Activated T-helper 1 cell treated with anti-CD3 and anti-CD28 coated beads, Interleukin-12 subunit alpha, Interleukin-12 subunit beta, Interleukin-2, Interleukin-4 antibody, amounts not matched to agents 30 ng/mL and 10 ng/mL and 1 ng/mL, durations not matched to agents 14 hours and 24 hours and 36 hours (primary cell): ENCODE measurements around the gene ZNF655. TPM values are rescaled to one million over a fixed set of nuclear protein-coding genes. Genes with fewer than 3 reads are reported as not detected.
"Not testable (repeated sequence)": the region's sequence is repeated elsewhere in the genome, so short reads cannot be mapped to it uniquely, and the experiment has no call there.

Source experiments
- DNase-seq: peaks from one replicate; pipeline ENCODE4 v3.0.0; 2021; ENCODE audit warnings: low spot score
- H3K27ac Mint-ChIP-seq: one replicate; pipeline ENCODE4 v1.8.0; 2021; ENCODE audit warnings: mild to moderate bottlenecking, mixed read lengths
- H3K27me3 Mint-ChIP-seq: one replicate; pipeline ENCODE4 v1.8.0; 2022; ENCODE audit warnings: mild to moderate bottlenecking, moderate library complexity, mixed read lengths; ENCODE audit not compliant: insufficient read depth
- H3K36me3 Mint-ChIP-seq: one replicate; pipeline ENCODE4 v1.8.0; 2021; ENCODE audit warnings: low read depth, mixed read lengths
- H3K4me1 Mint-ChIP-seq: one replicate; pipeline ENCODE4 v1.8.0; 2021; ENCODE audit warnings: low read depth, mixed read lengths
- H3K4me3 Mint-ChIP-seq: one replicate; pipeline ENCODE4 v1.8.0; 2021; ENCODE audit warnings: mild to moderate bottlenecking, moderate library complexity, mixed read lengths
- H3K9me3 Mint-ChIP-seq: one replicate; pipeline ENCODE4 v1.8.0; 2021; ENCODE audit warnings: mixed read lengths
- intact Hi-C: fragments of 100-400 bp; cut with micrococcal nuclease; formaldehyde crosslinking; loops from one replicate; pipeline ENCODE4 v1.15.1; 2024
- total RNA-seq: library from RNA; stranded (reverse); gene quantifications from 2 replicates; pipeline ENCODE4 v1.2.3, GENCODE V29; 2022

The ZNF655 gene
- total RNA-seq, 1 donor from 2014 or later = 77.9 TPM

- peaks cover 21% of the 10 kb centered on the region for H3K4me1 Mint-ChIP-seq
- H3K27me3 Mint-ChIP-seq, DNase-seq, intact Hi-C loops, H3K27ac Mint-ChIP-seq: not testable (repeated sequence)
- H3K4me3 Mint-ChIP-seq = peak overlapping the region; percentile 30
- H3K9me3 Mint-ChIP-seq = peaks cover 30% of the 10 kb centered on the region
- H3K36me3 Mint-ChIP-seq = peaks cover 17% of the 10 kb centered on the region
Measured at GRCh38 chr7:99549545-99549944, 8.9 kb upstream of the ZNF655 start.

GRCh38 chr7:99551334-99551733 lies 7.1 kb upstream of the ZNF655 start:
- DNase-seq = no peak
- peak overlapping the region; percentile 31 for H3K27ac Mint-ChIP-seq
- H3K4me3 Mint-ChIP-seq = peak overlapping the region; percentile 90
- H3K27me3 Mint-ChIP-seq = no peaks in the 10 kb centered on the region
- H3K4me1 Mint-ChIP-seq = peaks cover 30% of the 10 kb centered on the region
- peaks cover 25% of the 10 kb centered on the region for H3K9me3 Mint-ChIP-seq
- intact Hi-C loops = loop anchor here (5.0 to 10.0 kb wide), 2 partner anchors 443 to 721 kb away; no protein-coding TSS in a partner anchor
- peaks cover 21% of the 10 kb centered on the region for H3K36me3 Mint-ChIP-seq

DNA sequence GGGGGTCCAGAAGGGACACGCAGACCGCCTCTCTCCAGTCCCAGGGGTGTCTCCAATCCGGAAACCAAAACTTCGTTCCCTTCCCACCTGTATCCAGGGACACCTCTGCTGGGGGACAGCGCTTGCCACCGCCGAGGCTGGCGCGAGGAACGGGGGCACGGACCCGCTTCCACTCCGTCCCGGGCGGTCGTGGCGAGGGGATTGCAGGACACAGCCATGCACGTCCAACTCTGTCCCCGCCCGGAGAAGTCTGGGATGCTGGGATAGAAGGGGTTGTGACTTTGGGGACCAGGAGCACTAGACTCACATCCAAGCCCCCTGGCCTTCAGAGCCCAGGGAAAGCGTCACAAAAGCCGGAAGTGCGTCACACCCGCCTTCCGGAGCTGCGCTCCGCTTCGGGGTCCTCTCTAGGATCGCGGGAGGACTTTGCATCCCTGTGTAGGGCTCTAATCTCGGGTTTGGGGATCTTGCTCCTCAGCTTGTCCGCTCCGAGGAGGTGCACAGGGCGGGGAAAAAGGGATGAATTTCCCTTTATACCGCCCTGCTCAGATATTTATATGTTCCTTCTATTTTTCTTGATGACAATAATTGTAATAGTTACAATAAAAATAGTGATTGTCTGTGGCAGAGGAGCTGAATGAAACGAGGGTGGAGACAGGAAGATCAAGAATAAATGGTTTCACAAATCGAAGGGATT lies 6.5 kb upstream of the ZNF655 start, which contains the start of gene FAM200A:
Gene FAM200A (minus strand): TSS at position 348 of the 697 bp plus-strand sequence. CDS start 3,707 bp downstream, outside the sequence.
- Mint-ChIP-seq H3K9me3 (peaks cover 20% of the 10 kb centered on the region), H3K36me3 (peaks cover 21% of the 10 kb centered on the region), H3K27ac (peak within 1 kb of the TSS; percentile 31), H3K27me3 (no peaks in the 10 kb centered on the region), H3K4me3 (peak within 1 kb of the TSS; percentile 90), H3K4me1 (peaks cover 31% of the 10 kb centered on the region)
- intact Hi-C loops = loop anchor here (1.0 to 10.0 kb wide), 5 partner anchors 48 to 720 kb away; partner anchors contain the start of genes ZKSCAN5, ZNF394 and ZSCAN25
- DNase-seq = peak; percentile 75

DNA sequence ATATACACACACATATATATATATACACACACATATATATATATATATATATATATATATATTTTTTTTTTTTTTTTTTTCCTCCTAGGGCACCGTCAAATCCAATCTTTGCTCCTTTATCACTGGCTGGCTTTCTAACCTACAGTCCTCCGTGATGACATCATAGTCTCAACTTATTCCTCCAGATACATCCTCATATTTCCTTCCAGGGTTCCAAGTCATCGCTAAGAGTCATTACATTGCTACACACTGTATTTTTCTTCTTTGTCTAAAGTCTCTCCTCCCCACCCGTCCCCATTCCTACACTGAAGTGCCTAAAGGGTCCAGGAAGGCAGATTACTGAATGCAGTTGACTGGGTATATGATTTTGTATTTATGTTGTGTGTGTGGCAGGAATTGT lies 5.4 kb upstream of the ZNF655 start:
- peaks cover 23% of the 10 kb centered on the region for H3K36me3 Mint-ChIP-seq
- H3K4me3 Mint-ChIP-seq = peak overlapping the region; percentile 16
- peaks cover 15% of the 10 kb centered on the region for H3K9me3 Mint-ChIP-seq
- intact Hi-C loops = loop anchor here (5.0 to 10.0 kb wide), 2 partner anchors 442 to 719 kb away; no protein-coding TSS in a partner anchor
- no peak for DNase-seq
- peaks cover 38% of the 10 kb centered on the region for H3K4me1 Mint-ChIP-seq
- no peak overlapping the region for H3K27ac Mint-ChIP-seq
- H3K27me3 Mint-ChIP-seq = no peaks in the 10 kb centered on the region

- Mint-ChIP-seq H3K27ac (no peak overlapping the region), H3K27me3 (no peaks in the 10 kb centered on the region), H3K4me1 (peaks cover 38% of the 10 kb centered on the region), H3K4me3 (no peak overlapping the region), H3K36me3 (peaks cover 13% of the 10 kb centered on the region), H3K9me3 (peaks cover 7% of the 10 kb centered on the region)
- no peak for DNase-seq
- intact Hi-C loops = loop anchor here (5.0 to 10.0 kb wide), 3 partner anchors 440 to 717 kb away; partner anchors contain the start of gene ZKSCAN1
Measured at GRCh38 chr7:99554939-99555338, 3.5 kb upstream of the ZNF655 start.

DNA sequence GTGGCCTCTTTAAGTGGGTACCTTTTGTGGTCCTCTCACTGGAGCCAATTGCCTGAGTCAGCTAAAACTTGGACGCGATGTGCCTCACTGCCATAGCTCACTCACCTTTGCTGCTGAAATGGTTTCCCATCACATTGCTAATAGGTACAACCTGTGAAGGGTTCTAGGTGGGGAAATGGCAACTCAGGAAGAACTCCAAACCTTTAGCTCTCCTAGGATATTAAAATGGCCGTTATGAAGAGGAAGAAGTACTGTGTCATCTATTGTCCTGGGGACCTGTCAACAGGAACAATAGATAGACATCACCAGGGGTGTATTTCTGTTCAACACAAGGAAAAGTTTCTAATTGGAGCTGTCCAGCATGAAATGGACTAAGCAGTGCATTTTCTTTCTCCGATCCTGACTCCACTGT lies 1.2 kb upstream of the ZNF655 start:
- intact Hi-C loops = loop anchor here (5.0 to 10.0 kb wide), 2 partner anchors 438 to 460 kb away; partner anchors contain the start of gene ZKSCAN1
- H3K4me3 Mint-ChIP-seq = peak overlapping the region; percentile 100
- H3K27me3 Mint-ChIP-seq = no peaks in the 10 kb centered on the region
- H3K36me3 Mint-ChIP-seq = peaks cover 26% of the 10 kb centered on the region
- H3K4me1 Mint-ChIP-seq = peaks cover 46% of the 10 kb centered on the region
- H3K27ac Mint-ChIP-seq = peak overlapping the region; percentile 98
- DNase-seq = no peak
- H3K9me3 Mint-ChIP-seq = no peaks in the 10 kb centered on the region

DNA sequence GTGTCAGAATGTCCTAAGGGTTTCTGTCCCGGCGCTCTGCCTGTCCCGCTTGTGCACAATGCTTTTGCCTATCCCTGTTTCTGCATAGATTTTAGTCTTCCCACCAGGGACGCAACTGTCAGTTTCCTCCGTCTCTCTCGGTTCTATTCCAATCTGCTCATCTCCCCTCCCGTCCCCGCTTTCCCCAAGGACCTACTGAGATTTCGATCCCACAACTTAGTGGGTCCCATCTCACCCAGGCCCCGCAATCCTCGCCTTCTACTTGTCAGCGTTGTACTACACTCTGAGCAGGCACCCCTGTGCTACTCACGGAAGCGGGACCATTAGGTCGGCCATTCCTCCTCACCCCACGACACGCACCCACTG lies 519 bp upstream of the ZNF655 start:
- H3K9me3 Mint-ChIP-seq = no peaks in the 10 kb centered on the region
- intact Hi-C loops = loop anchor here (1.0 to 10.0 kb wide), 11 partner anchors 54 to 523 kb away; partner anchors contain the start of genes ATP5MF, BUD31, PDAP1 and TRIM4
- peaks cover 50% of the 10 kb centered on the region for H3K4me1 Mint-ChIP-seq
- DNase-seq = no peak
- peak overlapping the region; percentile 100 for H3K4me3 Mint-ChIP-seq
- H3K27me3 Mint-ChIP-seq = no peaks in the 10 kb centered on the region
- H3K36me3 Mint-ChIP-seq = peaks cover 34% of the 10 kb centered on the region
- peak overlapping the region; percentile 98 for H3K27ac Mint-ChIP-seq

GRCh38 chr7:99559175-99559915 lies 903 bp downstream of the ZNF655 start:
- H3K4me1 Mint-ChIP-seq = peaks cover 49% of the 10 kb centered on the region
- H3K36me3 Mint-ChIP-seq = peaks cover 42% of the 10 kb centered on the region
- H3K4me3 Mint-ChIP-seq = peak overlapping the region; percentile 100
- DNase-seq = no peak
- intact Hi-C loops = loop anchor here (2.0 to 10.0 kb wide), 6 partner anchors 57 to 521 kb away; partner anchors contain the start of genes TRIM4, ZKSCAN1, ZNF3 and ZSCAN25
- H3K27me3 Mint-ChIP-seq = no peaks in the 10 kb centered on the region
- H3K27ac Mint-ChIP-seq = peak overlapping the region; percentile 98
- H3K9me3 Mint-ChIP-seq = no peaks in the 10 kb centered on the region

DNA sequence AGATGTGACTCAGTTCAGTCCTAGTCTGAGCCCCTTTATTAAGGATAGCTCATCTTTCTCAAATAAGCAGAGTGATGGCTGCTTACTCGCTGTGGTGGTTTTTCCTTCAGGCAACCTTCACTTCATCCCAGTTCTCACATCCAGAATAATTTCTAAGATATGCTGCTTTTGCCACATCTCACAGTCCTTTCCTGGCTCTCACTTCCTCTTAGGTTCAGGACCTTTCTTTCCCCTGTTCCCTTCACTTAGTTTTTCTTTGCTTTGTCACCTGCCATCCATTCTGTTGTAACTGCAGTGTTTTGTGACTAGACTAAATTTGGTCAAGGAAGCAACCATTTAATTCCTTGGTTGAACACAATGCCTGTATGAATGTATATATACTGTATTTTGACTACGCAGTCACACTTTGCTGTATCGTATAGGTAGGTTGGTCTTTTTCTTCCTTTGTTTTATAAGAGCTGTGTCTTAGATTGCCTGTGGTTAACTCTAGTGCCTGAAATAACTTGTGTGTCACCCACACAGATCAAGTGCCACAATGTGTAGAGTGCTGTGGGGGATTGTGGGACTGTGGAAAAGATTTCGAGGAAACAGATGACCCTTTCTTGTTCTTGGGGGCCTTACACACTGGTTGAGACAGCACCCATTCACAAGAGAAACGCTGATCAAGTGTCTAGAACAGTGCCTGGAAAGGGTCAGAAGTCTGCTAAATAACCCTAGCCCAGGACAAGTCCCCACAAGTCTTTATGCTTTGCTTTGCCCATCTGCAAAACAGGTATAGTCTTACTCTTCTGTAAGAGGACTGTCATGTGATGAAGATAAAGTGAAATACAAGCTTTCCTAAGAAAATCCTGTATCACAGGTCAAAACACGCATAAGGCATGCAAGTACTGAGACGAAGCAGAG lies 2.6 kb downstream of the ZNF655 start:
- Mint-ChIP-seq H3K9me3 (no peaks in the 10 kb centered on the region), H3K27me3 (no peaks in the 10 kb centered on the region), H3K36me3 (peaks cover 46% of the 10 kb centered on the region), H3K4me1 (peaks cover 45% of the 10 kb centered on the region), H3K27ac (peak overlapping the region; percentile 52), H3K4me3 (peak overlapping the region; percentile 100)
- no peak for DNase-seq
- intact Hi-C loops = no loop called here

GRCh38 chr7:99561737-99562051 lies 3.3 kb downstream of the ZNF655 start:
- no peak for DNase-seq
- H3K9me3 Mint-ChIP-seq = no peaks in the 10 kb centered on the region
- H3K36me3 Mint-ChIP-seq = peaks cover 48% of the 10 kb centered on the region
- H3K27me3 Mint-ChIP-seq = no peaks in the 10 kb centered on the region
- intact Hi-C loops = no loop called here
- peaks cover 43% of the 10 kb centered on the region for H3K4me1 Mint-ChIP-seq
- peak overlapping the region; percentile 42 for H3K27ac Mint-ChIP-seq
- no peak overlapping the region for H3K4me3 Mint-ChIP-seq

- H3K9me3 Mint-ChIP-seq = no peaks in the 10 kb centered on the region
- H3K27me3 Mint-ChIP-seq = no peaks in the 10 kb centered on the region
- intact Hi-C loops = no loop called here
- H3K4me3 Mint-ChIP-seq = peak overlapping the region; percentile 63
- H3K36me3 Mint-ChIP-seq = peaks cover 48% of the 10 kb centered on the region
- H3K27ac Mint-ChIP-seq = peak overlapping the region; percentile 32
- peaks cover 39% of the 10 kb centered on the region for H3K4me1 Mint-ChIP-seq
- no peak for DNase-seq
Measured at GRCh38 chr7:99562114-99562784, 3.8 kb downstream of the ZNF655 start.

- no peak for DNase-seq
- H3K36me3 Mint-ChIP-seq = peaks cover 48% of the 10 kb centered on the region
- intact Hi-C loops = no loop called here
- no peaks in the 10 kb centered on the region for H3K27me3 Mint-ChIP-seq
- peak overlapping the region; percentile 32 for H3K27ac Mint-ChIP-seq
- peak overlapping the region; percentile 63 for H3K4me3 Mint-ChIP-seq
- H3K4me1 Mint-ChIP-seq = peaks cover 36% of the 10 kb centered on the region
- H3K9me3 Mint-ChIP-seq = no peaks in the 10 kb centered on the region
Measured at GRCh38 chr7:99562832-99563231, 4.4 kb downstream of the ZNF655 start.
